Measurements from ENCODE around the gene CMTM8. TPM values are rescaled to one million over a fixed set of nuclear protein-coding genes. Genes with fewer than 3 reads are reported as not detected.

The CMTM8 gene
- total RNA-seq, 2 experiments from 2014 or later: 6.4 to 6.9 TPM

GRCh38 chr3:32323604-32324003 is 85.1 kb downstream of the CMTM8 start:
- Mint-ChIP-seq H3K9me3 (no peaks in the 10 kb centered on the region), H3K27me3 (no peaks in the 10 kb centered on the region), H3K4me1 (ENCODE audit: low read depth) (no peaks in the 10 kb centered on the region), H3K27ac (no peak overlapping the region), H3K4me3 (no peak overlapping the region), H3K36me3 (ENCODE audit: low read depth) (no peaks in the 10 kb centered on the region)
- DNase-seq (no peak), ATAC-seq (no peak)
- intact Hi-C loops (cut with micrococcal nuclease): no loop called here
- ChIA-PET POLR2A (interaction anchor here (1.2 kb wide), 1 partner anchor 22 kb away, joined by 3 read pairs; no protein-coding TSS in a partner anchor), CTCF (interaction anchor here (0.8 to 1.6 kb wide), 5 partner anchors 9 to 304 kb away, joined by 3 to 10 read pairs (median 3); no protein-coding TSS in a partner anchor)
- TF ChIP-seq, protein P1, sequence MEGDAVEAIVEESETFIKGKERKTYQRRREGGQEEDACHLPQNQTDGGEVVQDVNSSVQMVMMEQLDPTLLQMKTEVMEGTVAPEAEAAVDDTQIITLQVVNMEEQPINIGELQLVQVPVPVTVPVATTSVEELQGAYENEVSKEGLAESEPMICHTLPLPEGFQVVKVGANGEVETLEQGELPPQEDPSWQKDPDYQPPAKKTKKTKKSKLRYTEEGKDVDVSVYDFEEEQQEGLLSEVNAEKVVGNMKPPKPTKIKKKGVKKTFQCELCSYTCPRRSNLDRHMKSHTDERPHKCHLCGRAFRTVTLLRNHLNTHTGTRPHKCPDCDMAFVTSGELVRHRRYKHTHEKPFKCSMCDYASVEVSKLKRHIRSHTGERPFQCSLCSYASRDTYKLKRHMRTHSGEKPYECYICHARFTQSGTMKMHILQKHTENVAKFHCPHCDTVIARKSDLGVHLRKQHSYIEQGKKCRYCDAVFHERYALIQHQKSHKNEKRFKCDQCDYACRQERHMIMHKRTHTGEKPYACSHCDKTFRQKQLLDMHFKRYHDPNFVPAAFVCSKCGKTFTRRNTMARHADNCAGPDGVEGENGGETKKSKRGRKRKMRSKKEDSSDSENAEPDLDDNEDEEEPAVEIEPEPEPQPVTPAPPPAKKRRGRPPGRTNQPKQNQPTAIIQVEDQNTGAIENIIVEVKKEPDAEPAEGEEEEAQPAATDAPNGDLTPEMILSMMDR (IDR thresholded peaks at IDR 0.05): no peak

- ATAC-seq (no peak), DNase-seq (no peak)
- TF ChIP-seq, protein P1 (IDR thresholded peaks at IDR 0.05): no peak
- no peaks in the 10 kb centered on the region for H3K4me1 Mint-ChIP-seq (ENCODE audit: low read depth)
- intact Hi-C loops (cut with micrococcal nuclease): no loop called here
- no peaks in the 10 kb centered on the region for H3K9me3 Mint-ChIP-seq
- H3K36me3 Mint-ChIP-seq (ENCODE audit: low read depth): no peaks in the 10 kb centered on the region
- no peak overlapping the region for H3K4me3 Mint-ChIP-seq
- no peak overlapping the region for H3K27ac Mint-ChIP-seq
- ChIA-PET CTCF (interaction anchor here (1.1 to 1.6 kb wide), 2 partner anchors 8 to 142 kb away, joined by 3 read pairs; no protein-coding TSS in a partner anchor), POLR2A (no interaction called here)
- H3K27me3 Mint-ChIP-seq: no peaks in the 10 kb centered on the region
Observed at GRCh38 chr3:32325201-32325600, 86.7 kb downstream of the CMTM8 start.

GRCh38 chr3:32325927-32326326 is 87.4 kb downstream of the CMTM8 start:
- Mint-ChIP-seq H3K4me1 (ENCODE audit: low read depth) (no peaks in the 10 kb centered on the region), H3K27ac (no peak overlapping the region), H3K27me3 (no peaks in the 10 kb centered on the region), H3K36me3 (ENCODE audit: low read depth) (no peaks in the 10 kb centered on the region), H3K4me3 (no peak overlapping the region), H3K9me3 (no peaks in the 10 kb centered on the region)
- POLR2A ChIA-PET: no interaction called here
- DNase-seq: no peak
- no peak for ATAC-seq
- CTCF ChIA-PET: no interaction called here
- intact Hi-C loops (cut with micrococcal nuclease): no loop called here
- TF ChIP-seq, protein P1 (IDR thresholded peaks at IDR 0.05): no peak

GRCh38 chr3:32326795-32327194 is 88.3 kb downstream of the CMTM8 start:
- no peaks in the 10 kb centered on the region for H3K27me3 Mint-ChIP-seq
- no peak overlapping the region for H3K27ac Mint-ChIP-seq
- intact Hi-C loops (cut with micrococcal nuclease): no loop called here
- ChIA-PET POLR2A (no interaction called here), CTCF (no interaction called here)
- H3K4me3 Mint-ChIP-seq: no peak overlapping the region
- peaks cover 3% of the 10 kb centered on the region for H3K4me1 Mint-ChIP-seq (ENCODE audit: low read depth)
- ATAC-seq: no peak
- no peaks in the 10 kb centered on the region for H3K9me3 Mint-ChIP-seq
- TF ChIP-seq, protein P1 (IDR thresholded peaks at IDR 0.05): no peak
- no peaks in the 10 kb centered on the region for H3K36me3 Mint-ChIP-seq (ENCODE audit: low read depth)
- DNase-seq: no peak

DNA sequence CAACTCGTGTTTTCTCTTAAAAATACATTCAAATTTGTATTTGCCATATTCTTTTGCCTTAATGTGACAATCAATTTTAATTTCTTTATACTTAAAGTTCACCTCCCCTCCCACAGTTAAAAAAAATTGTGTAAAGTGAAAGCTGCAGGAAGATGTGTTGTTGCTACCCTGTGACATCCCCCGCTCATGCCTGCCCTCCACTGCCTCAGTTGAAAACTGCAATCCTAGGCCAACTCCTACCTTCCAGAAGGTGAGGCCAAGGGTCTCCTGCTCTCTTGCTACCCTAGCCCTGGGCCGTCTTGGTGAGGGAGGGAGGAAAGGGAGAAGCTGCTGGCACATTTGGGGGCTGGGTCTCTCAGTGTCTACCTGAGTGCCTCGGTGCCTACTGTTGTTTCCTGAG is 96.2 kb downstream of the CMTM8 start:
- peak; percentile 81 for ATAC-seq
- TF ChIP-seq, protein P1 (IDR thresholded peaks at IDR 0.05): peak; percentile 60
- H3K27me3 Mint-ChIP-seq: no peaks in the 10 kb centered on the region
- H3K4me3 Mint-ChIP-seq: no peak overlapping the region
- DNase-seq: peak; percentile 61
- intact Hi-C loops (cut with micrococcal nuclease): loop anchor here (5.0 kb wide), 1 partner anchor 37 kb away; no protein-coding TSS in a partner anchor
- ChIA-PET POLR2A (interaction anchor here (1.0 kb wide), 1 partner anchor 42 kb away, joined by 3 read pairs; no protein-coding TSS in a partner anchor), CTCF (interaction anchor here (0.6 to 4.6 kb wide), 17 partner anchors 10 to 171 kb away, joined by 3 to 33 read pairs (median 3); no protein-coding TSS in a partner anchor)
- no peaks in the 10 kb centered on the region for H3K36me3 Mint-ChIP-seq (ENCODE audit: low read depth)
- no peak overlapping the region for H3K27ac Mint-ChIP-seq
- peaks cover 21% of the 10 kb centered on the region for H3K4me1 Mint-ChIP-seq (ENCODE audit: low read depth)
- H3K9me3 Mint-ChIP-seq: no peaks in the 10 kb centered on the region
